ENCODE data around the gene GRIK4.

Gene GRIK4

GRCh38 chr11:120525261-120526171, 14.0 kb downstream of the GRIK4 start:
- no peak for DNase-seq (ENCODE audit: low spot score)

DNA sequence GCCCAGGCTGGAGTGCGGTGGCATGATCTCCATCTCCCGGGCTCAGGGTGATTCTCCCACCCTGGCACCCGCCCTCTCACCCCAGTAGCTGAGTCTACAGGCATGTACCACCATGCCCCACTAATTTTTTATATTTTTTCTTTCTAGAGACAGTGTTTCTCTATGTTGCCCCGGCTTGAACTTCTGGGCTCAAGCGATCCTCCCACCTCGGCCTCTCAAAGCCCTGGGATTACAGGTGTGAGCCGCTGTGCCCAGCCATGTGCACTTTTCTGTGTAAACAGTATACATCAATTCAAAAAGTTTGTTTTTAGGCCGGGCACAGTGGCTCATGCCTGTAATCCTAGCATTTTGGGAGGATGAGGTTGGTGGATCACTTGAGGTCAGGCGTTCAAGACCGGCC, 14.7 kb downstream of the GRIK4 start:
- DNase-seq (ENCODE audit: low spot score): no peak

DNA sequence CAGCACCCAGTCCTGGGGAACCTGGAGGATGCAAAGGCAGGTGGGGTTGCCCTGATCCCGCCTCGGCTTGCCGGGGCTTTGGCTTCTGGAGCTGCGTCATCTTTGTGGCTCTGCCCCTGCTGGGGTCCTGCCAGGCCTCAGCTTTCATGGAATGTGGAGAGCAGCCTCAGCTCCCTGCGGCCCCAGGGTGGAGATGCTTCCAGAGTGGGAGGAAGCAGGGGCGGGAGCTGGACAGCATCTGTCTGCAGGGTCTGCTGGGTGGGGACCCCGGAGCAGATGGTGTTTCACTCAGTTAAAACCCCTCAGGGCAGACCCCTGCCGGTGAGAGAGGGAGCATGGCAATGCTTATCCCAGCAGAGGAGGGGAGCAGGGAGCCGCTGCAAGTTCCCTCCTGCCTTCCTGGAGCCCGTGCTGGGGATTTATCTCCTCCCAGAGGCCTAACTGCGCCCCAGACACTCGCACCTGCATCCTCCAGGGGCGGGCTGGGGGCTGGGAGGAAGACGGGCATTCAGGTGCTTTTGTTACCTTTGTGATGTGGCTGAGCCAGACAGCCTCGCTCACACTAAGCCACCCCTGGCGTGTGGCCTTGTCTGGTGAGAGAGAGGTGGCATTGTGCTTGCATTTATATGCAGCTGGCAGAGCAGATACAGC, 15.7 kb downstream of the GRIK4 start:
- DNase-seq (ENCODE audit: low spot score): no peak

DNA sequence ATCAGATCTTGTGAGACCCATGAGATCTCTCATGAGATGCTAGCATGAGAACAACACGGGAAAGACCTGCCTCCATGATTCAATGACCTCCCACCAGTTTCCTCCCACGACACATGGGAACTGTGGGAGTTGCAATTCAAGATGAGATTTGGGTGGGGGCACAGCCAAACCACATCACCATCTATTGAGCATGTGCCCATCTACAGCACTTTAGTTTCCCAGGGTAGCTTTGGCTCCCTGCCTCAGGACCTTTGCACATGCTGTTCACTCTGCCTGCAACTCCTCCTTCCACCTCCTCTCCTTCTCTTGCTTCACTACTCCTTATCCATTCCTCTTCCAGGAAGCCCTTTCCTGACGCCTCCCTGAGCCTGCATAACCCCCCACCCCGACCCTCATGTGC, 17.2 kb downstream of the GRIK4 start:
- DNase-seq (ENCODE audit: low spot score): no peak

GRCh38 chr11:120529214-120529613, 17.7 kb downstream of the GRIK4 start:
- no peak for DNase-seq (ENCODE audit: low spot score)

GRCh38 chr11:120529911-120530310, 18.4 kb downstream of the GRIK4 start:
- DNase-seq (ENCODE audit: low spot score): no peak

- no peak for DNase-seq (ENCODE audit: low spot score)
Measured at GRCh38 chr11:120532082-120532831, 20.7 kb downstream of the GRIK4 start.

GRCh38 chr11:120532832-120533196, 21.3 kb downstream of the GRIK4 start:
- no peak for DNase-seq (ENCODE audit: low spot score)

DNA sequence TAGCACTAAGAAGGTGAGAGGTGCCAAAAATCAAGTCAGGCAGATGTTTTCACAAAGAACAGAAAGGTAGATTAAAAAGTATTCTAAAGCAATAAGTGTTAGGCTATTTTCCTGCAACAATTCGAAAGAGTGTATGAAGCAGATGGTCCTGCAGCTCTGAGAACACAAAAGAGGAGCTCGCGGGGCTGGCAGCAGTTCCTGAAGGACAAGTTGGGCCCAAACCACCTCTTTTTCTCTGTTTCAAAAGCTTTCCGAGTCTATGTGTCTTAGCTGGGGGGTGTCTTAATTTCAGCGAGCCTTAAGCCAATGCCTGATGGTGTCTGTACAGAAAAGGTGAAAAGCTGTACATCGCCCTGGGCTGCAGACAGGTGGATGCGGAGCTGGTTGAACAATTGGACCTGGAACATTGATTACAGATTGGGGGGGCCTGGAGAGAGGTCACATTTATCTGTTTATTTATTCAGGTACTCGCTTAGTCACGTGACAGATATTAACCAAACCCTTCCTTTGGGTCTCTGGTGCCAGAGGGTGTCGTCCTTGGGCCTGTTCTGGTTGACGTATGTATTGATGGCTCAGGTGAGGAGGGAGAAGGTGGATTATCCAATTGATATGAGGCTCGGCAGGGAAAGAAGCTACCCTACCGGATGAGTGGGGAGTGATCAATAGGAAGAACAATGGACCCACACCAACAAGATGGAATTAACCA, 24.7 kb downstream of the GRIK4 start:
- DNase-seq (ENCODE audit: low spot score): no peak

GRCh38 chr11:120536797-120537169, 25.2 kb downstream of the GRIK4 start:
- no peak for DNase-seq (ENCODE audit: low spot score)

- DNase-seq (ENCODE audit: low spot score): no peak
Measured at GRCh38 chr11:120537996-120538395, 26.4 kb downstream of the GRIK4 start.

- DNase-seq (ENCODE audit: low spot score): no peak
Measured at GRCh38 chr11:120538707-120539106, 27.2 kb downstream of the GRIK4 start.

DNA sequence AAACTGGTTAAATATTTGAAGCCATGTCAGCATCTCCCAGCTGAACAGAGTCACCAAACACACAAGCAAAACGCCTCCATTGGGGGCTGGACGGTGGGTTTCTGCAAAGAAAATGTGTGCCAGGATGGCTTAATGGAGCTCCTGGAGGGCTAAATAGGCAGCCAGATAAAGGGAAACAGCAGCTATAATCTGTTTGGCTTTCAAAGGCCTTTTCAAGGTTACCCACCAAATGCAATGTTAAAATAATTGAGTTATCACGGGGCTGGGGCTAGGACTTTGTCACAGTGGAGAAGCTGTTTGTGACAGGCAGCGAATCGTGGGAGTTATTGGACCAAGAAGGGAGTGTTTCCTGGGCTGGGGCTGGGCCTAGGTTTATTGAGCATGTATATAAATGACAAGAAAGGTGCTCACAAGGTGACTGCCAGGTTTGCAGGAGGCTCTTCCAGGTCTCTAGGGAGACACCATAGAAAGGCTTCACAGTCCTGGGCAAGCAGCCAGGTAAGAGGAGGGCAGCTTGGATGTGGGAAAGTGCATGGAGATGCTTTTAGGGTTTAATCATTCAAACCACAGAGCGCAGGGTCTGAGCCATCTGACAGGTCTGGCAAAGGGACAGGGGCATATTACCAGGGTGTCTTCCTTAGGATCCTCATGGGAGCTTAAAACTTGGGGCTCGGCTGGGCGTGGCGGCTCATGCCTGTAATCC, 28.3 kb downstream of the GRIK4 start:
- no peak for DNase-seq (ENCODE audit: low spot score)

- DNase-seq (ENCODE audit: low spot score): no peak
Measured at GRCh38 chr11:120540744-120541465, 29.4 kb downstream of the GRIK4 start.

DNA sequence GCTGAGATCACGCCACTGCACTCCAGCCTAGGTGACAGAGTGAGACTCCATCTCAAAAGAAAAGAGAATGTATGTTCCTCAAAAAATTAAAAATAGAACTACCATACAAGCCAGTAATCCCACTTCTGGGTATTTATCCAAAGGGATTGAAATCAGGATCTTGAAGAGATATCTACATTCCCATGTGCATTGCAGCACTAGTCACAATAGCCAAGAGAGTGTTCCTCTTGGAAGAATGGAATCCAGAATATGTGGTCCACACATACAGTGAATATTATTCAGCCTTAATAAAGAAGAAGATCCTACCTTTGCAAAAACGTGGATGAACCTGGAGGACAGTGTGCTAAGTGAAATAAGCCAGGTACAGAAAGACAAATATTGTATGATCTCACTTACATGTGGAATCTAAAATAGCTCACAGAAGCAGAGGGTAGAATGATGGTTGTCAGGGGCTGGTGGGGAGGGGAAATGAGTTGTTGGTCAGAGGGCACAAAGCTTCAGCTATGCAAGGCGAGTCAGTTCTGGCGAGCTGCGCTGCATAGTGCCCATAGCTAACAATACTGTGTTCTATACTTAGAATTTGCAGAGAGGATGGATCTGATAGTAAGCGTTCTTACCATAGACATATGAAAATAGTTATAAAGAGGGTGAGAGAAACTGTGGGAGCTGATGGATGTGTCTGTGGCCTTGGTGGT, 32.1 kb downstream of the GRIK4 start:
- DNase-seq (ENCODE audit: low spot score): no peak

DNA sequence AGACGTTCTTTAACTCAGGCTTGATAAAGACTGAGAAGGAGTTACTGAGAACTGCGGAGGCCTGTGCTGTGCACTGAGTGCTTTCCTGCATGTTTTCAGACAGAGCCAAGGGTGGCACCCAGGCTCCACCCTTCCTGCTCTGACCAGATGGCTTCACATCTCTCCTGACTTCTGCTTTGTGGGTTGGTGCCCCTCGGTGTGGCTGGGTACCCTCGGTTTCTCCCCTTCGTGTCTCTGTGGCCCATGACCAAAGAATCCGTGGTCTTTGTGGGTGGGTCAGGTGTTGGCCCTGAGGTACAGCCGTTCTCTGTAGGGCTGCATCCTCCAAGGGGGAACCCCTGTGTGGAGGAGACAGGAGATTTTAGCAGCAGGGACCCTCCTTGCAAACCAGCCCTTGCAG, 34.3 kb downstream of the GRIK4 start:
- no peak for DNase-seq (ENCODE audit: low spot score)

DNA sequence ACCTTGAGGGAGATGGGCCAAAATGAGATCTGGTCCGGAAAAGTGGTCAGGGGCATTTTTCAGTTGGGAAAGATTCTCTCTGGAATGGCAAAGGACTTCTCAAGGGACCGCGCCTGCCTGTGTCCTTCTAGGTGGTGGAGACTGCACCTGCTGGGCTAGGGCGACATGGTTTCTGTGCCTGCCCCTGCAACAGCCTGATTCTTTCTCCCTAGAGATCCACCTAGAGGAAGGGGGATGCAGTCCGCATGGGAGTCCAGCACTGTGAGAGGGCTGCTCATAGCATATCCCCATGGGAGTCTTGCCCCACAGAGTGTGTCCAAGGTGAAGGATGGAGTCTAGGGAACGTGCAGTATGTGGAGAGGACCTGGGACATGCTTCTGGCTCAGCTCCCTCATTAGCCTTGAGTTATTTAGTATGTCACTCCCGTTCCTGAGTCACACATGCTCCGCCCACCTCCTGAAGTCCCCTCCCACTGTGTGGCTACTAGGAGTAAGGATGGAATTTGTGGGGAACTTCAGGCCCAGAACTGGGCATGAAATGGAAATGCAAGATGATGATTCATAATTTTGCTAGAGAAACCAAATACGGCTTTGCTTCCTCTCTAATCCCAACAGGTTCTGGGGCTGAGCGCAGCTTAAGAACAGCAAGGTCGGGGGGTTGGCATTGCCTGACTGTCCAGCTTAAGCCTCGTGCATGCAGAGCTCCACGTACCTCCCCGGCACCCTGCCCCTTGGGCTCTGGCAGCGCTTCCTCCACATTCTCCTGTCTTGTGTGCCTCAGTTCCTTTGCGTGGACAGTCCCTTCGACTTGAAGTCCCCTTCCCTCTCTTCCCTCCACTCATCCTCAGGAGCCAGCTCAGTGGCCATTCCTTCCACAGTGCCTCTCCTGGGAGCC, 35.0 kb downstream of the GRIK4 start:
- DNase-seq (ENCODE audit: low spot score): peak; percentile 91

DNA sequence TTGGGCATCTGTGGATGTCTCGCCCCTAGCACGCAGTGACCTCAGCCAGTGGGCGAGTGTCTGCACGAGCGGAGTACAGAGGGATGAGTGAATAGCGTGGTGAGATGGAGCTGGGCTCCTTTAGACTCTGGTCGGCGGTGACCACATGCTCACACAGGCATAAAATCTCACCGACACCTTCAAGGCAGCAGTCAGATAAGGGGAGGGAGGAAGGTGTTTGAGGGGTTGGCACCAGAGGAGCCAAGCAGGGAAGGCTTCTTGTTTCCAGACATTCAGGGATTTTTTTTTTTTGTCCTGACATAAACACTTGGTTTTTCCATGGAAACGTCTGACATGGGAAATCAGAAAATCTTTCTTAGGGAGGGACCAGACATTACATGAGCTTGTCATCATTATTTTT, 35.8 kb downstream of the GRIK4 start:
- no peak for DNase-seq (ENCODE audit: low spot score)
